Stimulated activated CD8-positive, alpha-beta memory T cell treated with anti-CD3 and anti-CD28 coated beads, Interleukin-7, amount 100 ng/mL, for 24 hours (primary cell): ENCODE results near the gene DUSP28.

Source experiments
- DNase-seq: peaks from one replicate; pipeline ENCODE4 v3.0.0-alpha.2; 2020; ENCODE audit warnings: low read depth

Gene DUSP28

DNA sequence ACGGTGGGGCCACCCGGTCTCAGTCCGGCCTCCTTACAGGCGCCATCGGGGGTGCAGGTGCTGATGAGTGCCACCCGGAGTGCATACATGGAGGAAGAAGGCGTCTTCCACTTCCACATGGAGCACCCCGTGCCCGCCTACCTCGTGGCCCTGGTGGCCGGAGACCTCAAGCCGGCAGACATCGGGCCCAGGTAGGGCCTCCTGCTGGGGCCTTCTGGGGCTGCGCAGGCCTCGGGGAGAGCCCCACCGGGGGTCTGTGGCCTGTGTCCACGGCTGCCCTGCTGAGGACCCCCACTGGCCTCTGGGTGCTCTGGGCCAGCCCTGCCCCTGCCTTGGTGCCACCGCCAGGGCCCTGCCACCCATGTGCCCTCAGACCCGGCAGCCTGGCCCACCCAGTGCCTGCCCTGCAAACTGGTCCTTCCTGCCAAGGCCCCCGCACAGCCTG lies 12.9 kb downstream of the DUSP28 start:
- no peak for DNase-seq

DNA sequence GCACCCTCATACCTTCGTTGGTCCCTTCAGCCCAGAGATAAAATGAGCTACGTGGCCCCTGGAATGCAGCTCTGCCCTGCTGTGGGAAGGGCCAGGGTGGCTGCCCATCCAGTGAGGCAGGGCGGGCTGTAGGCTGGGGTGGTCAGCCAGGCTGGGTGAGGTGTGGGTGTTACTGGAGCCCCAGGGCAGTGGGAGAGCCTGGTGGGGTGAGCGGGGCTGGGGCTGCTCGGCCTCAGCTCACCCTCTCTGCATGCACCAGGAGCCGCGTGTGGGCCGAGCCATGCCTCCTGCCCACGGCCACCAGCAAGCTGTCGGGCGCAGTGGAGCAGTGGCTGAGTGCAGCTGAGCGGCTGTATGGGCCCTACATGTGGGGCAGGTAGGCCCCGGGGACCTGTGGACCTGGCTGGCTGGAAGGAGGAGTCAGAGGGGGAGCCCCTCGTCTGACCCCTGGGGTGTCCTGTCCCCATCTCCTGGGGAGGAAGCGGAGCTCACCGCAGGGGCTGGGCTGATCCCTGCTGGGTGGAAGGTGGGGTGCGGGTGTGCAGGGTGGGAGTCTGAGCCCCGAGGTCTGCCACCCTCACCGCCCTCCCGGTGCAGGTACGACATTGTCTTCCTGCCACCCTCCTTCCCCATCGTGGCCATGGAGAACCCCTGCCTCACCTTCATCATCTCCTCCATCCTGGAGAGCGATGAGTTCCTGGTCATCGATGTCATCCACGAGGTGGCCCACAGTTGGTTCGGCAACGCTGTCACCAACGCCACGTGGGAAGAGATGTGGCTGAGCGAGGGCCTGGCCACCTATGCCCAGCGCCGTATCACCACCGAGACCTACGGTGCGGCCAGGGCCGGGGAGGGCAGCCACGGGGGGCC lies 13.6 kb downstream of the DUSP28 start:
- no peak for DNase-seq

DNA sequence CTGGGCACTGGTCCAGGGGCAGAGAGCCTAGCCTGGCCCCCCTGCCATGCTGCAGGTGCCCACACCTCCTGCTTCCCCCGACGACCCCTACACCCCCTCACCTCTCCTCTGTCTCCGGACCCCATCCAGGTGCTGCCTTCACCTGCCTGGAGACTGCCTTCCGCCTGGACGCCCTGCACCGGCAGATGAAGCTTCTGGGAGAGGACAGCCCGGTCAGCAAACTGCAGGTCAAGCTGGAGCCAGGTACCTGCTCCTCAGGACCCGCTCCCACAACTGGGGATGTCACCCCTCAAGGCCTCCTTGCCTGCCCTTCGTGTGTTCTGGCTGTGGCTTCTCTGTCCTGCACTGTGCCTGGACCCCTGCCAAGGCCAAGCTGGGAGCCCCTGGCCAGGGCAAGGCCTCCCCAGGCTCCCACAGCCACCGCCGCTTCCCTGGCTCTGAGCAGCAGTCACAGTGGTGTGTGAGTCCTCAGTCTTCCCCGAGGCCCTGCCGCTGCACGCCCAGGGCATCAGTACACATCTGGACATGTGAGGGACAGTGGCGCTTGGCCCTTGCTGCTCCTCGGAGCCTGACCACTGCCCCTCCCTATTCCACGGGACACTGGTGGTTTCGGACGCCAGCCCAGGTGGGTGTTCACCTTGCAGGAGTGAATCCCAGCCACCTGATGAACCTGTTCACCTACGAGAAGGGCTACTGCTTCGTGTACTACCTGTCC lies 14.4 kb downstream of the DUSP28 start:
- DNase-seq = no peak

DNA sequence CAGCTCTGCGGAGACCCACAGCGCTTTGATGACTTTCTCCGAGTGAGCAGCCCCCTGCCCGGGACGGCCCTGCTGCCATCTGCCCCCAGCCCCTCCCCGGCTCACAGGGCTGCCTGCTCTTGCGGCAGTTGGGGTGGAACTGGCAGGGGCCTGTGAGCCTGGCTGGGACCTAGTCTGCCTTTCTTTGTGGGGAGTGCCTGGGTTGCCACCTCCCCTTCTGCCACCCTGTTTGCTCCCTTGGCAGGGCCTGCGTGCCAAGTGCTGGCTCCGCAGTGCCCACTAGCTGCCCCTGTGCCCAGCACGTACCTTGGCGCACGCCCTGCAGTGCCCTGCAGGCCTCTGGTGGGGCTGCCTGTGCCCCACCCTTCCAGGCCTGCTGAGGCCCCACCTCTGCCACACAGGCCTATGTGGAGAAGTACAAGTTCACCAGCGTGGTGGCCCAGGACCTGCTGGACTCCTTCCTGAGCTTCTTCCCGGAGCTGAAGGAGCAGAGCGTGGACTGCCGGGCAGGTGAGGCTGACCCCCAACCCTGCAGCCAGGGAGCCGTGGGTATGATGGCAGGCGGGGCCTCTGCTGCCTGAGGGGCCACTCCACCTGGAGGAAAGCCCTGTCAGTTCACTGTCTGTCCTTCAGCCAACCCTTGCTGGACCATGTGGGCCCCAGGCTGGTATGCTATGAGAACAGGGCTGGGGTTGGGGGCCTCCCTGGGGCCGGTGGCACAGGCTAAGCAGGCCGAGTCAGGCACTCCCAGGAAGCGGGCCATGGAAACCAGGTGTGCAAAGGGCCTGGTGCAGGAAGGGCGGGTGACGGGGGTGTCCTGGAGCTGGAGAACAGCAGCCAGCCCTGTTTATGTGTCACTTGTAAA lies 15.2 kb downstream of the DUSP28 start:
- no peak for DNase-seq

DNA sequence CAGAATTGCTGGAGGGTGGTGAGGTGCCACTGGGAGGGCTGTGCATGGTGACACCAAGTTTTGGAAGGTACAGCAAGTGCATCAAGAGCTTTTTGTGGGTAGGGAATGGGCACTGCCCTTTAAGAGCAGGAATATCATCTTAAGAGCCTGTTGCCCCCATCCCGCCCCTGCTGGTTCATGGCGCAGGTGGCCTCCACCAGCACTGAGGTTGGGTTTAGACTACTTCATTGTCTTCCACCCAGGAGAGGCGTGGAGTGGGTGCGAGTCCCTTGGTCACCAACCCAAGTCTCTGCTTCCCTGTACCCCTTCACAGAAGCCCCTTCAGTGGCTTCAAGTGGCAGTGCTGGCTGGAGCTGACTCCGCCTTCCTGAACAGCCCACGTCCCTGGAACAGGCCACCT lies 15.9 kb downstream of the DUSP28 start:
- no peak for DNase-seq

DNA sequence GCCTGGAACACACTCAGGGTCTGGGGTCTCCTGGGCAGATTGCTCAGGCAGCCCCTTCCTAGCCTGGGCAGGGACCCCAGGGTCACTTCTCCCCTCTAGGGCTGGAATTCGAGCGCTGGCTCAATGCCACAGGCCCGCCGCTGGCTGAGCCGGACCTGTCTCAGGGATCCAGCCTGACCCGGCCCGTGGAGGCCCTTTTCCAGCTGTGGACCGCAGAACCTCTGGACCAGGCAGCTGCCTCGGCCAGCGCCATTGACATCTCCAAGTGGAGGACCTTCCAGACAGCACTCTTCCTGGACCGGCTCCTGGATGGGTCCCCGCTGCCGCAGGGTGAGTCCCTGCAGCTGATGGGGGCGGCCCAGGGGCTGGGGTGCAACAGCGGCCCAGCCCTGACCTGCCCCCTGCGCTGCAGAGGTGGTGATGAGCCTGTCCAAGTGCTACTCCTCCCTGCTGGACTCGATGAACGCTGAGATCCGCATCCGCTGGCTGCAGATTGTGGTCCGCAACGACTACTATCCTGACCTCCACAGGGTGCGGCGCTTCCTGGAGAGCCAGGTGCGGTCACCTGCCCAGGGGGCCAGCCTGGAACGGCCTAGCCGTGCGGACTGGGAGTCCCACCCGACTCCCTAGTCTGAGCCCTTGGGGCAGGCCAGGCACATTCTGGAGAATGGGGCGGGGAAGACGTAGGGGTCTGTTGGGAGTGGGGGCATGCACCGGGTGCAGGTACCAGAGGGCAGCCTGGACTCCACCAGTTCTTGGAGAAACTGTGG lies 16.5 kb downstream of the DUSP28 start:
- no peak for DNase-seq

DNA sequence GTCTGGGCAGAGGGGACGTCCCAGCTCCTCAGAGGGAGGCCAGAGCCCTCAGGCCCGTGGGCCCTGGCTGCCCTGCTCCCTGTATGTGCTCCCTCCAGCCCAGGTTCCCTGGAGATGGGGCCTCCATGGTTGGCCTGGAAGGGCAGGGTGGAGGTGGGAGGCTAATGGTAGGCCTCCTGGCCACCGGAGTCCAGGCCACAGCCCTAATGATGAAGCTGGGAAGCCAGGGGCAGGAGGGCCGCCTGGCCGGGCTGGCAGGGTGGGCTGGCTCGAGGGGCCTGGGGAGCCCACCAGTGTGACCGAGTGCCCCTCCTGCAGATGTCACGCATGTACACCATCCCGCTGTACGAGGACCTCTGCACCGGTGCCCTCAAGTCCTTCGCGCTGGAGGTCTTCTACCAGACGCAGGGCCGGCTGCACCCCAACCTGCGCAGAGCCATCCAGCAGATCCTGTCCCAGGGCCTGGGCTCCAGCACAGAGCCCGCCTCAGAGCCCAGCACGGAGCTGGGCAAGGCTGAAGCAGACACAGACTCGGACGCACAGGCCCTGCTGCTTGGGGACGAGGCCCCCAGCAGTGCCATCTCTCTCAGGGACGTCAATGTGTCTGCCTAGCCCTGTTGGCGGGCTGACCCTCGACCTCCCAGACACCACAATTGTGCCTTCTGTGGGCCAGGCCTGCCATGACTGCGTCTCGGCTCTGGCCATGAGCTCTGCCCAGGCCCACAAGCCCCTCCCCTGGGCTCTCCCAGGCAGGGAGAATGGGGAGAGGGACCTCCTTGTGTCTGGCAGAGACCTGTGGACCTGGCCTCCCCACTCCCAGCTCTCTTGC lies 17.3 kb downstream of the DUSP28 start:
- DNase-seq = no peak

DNA sequence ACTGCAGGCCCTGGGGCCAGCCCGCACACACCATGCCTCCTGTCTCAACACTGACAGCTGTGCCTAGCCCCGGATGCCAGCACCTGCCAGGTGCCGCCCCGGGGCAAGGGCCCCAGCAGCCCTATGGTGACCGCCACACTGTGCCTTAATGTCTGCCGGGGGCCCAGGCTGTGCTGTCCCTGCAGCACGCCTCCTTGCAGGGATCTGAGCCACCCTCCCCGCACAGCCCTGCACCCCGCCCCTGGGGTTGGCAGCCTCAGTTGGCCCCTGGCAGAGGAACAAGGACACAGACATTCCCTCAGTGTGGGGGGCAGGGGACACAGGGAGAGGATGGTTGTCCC lies 17.9 kb downstream of the DUSP28 start:
- DNase-seq = no peak

DNA sequence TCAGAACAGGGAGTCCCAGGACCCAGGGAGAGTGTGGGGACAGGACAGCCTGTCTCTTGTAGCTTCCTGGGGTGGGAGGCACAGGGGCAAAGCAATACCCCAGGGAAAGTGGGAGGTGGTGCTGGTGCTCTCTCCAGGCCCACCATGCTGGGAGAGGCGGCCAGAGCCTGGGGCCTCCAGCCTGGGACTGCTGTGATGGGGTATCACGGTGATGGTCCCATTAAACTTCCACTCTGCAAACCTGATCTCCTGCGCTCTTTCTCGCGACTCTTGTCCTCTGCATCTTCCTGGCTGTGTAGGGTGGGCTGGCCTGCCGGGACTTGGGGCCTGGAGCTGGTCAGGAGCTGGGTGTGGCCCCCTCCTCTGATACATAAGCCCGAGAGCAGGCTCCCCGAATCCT lies 18.3 kb downstream of the DUSP28 start:
- DNase-seq = no peak

DNA sequence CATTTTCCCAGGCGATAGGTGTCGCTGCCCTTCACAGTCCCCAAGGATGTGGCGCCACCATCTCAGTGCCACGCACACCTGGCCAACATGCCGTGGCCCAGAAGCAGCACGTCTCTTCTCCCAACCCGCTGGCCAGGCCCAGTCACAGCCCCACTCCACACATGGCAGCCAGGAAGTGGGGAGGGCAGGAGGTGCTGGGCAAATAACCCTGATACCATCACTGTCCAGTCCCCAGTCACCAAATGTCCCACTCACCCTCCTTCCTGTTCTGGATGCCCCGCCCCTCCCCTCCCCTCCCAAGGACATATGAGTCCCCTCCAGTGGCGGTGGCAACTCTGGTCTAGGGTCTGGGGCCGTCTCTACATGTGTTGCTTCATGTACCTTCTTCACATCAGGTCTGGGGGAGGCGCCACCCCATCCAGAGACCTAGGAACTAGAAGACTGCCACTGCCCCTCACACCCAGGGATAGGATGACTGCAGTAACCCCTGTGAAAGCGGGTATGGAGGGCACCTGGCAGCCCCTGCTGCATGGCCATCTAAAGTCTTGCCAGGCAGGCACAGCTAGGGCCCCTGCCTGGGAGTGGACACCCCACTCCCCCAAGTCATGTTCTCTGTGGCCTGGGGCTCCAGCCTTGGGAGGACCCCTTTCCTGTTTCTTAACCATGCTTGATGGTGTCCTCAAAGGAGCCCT lies 19.1 kb downstream of the DUSP28 start:
- DNase-seq = no peak

DNA sequence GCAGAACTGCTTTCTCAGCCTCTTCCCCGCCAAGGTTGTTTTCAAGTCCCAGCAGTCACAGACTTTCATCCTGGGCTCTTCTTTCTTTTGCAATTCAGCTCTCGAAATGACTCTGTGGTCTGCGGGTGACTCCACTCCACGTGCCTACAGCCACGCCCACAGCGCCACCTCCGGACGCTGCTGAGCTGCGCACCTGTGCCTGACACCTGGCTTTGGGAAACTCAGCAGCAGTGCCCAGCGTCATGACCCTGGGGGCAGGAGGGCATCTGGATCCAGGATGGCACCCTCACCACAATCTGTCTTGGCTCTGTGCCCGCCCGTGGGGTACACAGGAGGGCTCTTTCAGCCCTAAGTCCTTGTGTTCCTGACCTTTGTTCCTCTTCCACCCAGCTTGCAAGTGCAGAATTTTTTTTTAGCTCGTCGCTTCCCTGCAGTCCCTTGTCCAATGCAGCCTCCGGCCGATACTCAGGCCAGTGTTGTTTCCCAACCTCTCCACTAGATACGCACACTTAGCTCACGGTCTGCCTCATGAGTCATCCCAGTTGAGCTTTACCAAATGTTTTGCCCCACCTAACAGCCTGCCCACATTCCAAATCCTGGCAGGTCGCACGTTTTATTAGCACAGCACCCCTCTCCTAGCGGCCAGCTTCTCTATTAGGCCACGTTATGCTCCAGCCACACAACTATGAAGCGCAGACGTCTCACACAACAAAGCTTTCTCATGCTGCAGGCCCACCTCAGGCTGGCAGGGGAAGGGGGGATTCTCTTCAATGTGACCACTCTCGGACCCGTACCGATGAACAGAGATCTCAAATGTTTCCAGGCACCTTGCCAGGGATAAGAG lies 19.8 kb downstream of the DUSP28 start:
- no peak for DNase-seq

DNA sequence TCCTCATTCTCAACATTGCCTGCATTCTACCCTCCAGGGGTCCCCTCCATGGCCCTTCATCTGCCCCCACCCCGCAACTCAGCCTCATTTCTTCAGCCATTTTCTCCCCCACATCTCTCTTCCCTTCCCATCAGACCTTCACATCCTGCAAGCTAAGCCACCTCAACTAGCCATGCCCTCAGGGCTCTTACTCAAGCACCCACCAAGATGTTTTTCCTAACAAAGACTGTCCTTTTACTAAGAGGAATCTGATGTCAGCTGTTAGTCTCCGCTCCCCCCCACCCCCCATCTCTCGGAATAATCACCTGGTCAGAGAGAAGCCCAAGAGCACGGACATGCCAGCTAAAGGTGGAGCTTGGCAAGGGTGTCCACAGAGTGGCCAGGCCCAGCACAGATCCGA lies 21.7 kb downstream of the DUSP28 start:
- no peak for DNase-seq

DNA sequence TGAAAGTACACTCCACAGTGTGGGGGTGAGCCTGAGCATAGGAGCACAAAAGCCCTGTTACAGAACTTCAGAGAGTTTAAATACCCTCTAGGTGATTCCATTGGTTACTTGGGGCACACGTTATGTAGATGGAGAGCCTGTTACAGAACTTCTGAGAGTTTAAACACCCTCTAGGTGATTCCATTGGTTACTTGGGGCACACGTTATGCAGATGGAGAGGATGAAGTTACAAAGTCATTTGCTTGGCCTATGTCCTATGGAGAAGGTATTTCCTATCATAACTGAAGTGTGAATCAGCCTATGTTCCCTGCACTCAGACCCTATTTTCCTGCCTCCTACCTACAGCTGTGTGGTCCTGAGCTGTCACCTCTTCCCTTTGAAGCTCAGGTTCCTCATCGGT lies 22.6 kb downstream of the DUSP28 start:
- DNase-seq = no peak

DNA sequence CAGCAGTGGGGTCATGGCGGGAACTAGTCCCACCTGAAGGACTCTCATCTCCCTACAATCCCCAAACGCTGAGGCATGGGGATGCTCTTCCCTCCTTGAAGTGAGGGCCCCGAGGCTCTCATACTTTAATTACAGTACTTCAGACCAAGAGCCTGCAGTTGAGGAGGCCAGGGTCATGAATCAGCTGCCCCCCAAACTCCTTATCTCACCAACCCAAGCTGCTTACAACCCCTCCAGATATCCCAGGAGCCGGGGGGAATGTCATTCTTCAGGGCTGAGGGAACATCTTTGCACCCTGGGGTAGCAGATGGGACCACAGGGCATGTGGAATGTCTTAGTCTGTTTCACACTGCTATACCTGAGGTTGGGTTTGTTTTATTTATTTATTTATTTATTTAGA lies 23.6 kb downstream of the DUSP28 start:
- DNase-seq = no peak

DNA sequence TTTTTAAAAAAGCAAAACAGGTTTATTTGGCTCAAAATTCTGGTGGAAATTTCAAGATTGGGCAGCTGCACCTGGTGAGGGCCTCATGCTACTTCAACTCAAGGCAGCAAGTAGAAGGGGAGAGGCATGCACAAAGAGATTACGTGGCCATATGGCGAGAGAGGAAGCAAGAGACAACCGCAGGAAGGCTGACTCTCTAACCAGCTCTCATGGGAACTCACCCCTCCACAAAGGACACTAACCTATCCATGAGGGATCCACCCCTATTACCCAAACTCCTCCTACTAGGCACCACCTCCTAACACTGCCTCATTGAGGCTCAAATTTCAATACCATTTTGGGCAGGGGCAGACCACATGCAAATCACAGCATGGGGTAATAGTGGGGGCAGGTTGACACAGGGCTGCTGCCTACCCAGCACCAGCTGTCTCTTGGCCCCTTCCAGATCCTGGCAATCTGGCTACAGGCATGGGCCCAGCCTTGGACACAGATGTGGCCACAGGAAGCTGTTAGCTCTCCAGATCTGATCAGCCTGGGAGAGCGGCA lies 24.4 kb downstream of the DUSP28 start:
- no peak for DNase-seq

DNA sequence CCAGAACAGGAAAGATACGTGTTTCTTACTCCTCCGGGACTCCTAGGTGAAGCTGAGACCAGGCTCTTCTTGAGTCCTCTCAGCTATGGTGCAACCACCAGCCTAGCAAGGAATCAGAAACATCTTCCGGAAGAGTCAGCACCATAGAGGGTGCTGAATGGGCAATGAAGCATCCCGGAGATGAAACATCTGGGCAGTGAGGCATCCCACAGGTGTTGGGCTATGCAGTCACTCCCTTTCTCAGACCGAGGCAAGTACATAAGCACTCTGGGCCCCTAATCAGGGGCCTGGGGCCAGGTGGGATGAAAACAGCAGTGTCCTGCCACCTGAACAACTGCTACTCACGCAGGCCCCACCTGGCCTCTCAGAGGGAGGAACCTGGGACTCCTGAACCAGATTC lies 24.9 kb downstream of the DUSP28 start:
- no peak for DNase-seq

DNA sequence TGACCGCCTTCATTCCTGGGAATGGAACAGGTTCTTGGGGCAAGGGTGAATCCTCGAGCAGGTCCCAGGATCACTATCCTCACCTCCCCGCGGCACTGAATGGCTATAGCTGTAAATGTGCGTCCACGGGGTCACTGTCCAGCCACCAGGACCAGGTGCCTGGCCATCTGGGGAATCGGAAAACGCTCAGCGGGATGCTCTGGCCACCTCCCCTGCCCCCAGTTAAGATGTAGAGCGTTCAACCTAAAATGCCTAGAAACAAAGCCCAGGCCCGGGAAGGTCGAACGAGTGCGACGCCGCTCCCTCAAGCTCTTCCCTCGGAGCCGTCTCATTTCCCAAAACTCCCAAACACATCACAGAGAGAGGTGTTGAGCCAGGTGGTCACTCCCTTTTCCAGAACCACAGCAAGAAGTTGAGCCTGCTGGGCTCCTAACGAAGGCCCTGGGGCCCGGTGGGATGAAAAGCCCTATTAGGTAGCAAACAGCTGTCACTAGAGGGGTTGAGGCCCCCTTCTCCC lies 25.6 kb downstream of the DUSP28 start:
- DNase-seq = no peak

DNA sequence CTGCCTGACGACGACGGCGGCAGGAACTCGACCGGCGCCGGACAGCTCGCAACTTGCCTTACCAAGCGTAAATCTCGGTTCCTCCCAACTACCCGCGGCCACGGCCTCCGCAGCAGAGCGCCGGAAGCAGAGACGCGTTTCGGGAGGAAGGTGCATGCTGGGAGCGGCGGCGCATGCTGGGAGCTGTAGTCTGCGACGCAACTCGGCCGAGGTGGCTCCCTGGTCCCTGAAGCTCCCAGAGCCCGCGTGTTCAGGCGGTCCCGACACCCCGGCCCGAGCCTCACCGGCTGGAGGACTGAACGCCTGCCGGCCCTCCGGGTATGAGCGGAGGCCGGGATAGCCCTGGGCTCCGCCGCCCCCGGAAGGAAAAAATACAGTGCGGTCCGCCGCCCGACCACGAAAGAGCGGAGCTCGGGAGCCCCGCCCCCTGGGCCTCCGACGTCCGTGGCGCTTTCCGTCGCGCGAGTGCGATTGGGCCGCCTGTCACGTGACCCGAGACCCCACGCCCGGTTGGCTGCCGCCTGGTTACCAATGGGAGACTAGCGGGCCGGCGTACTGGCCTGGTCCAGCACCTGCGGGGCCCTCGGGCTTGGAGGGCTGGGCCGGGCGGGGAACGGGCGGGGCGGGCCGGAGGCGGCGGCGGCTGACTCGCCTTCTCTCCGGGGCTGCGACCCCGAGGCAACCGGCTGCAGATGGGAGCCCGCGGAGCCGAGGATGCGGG lies 26.2 kb downstream of the DUSP28 start, which contains the start of gene CAPN10:
Gene CAPN10, plus strand, starts transcription at position 537 of the 721 bp plus-strand sequence. Its CDS starts 178 bp downstream, at position 715.
- peak; percentile 93 for DNase-seq
